ENCODE measurements around the gene SSBP2.
"Not testable (repeated sequence)": the region's sequence is repeated elsewhere in the genome, so short reads cannot be mapped to it uniquely, and the experiment has no call there.

The SSBP2 gene

GRCh38 chr5:81604193-81604592 is 146.7 kb downstream of the SSBP2 start:
- no peak for DNase-seq (ENCODE audit: low read depth in 3 of 3, low spot score in 1 of 3)

GRCh38 chr5:81601919-81602318 is 149.0 kb downstream of the SSBP2 start:
- DNase-seq (ENCODE audit: low read depth in 3 of 3, low spot score in 1 of 3): no peak

- DNase-seq (ENCODE audit: low read depth in 3 of 3, low spot score in 1 of 3): not testable (repeated sequence)
These were observed 158.8 kb downstream of the SSBP2 start for GRCh38 chr5:81592085-81592484.

GRCh38 chr5:81590498-81591384 is 160.2 kb downstream of the SSBP2 start:
- no peak for DNase-seq (ENCODE audit: low read depth in 3 of 3, low spot score in 1 of 3)

- DNase-seq (ENCODE audit: low read depth in 3 of 3, low spot score in 1 of 3): no peak
These were observed 171.5 kb downstream of the SSBP2 start for GRCh38 chr5:81579262-81579924.

- no peak for DNase-seq (ENCODE audit: low read depth in 3 of 3, low spot score in 1 of 3)
These were observed 173.8 kb downstream of the SSBP2 start for GRCh38 chr5:81577091-81577490.

GRCh38 chr5:81575924-81576323 is 175.0 kb downstream of the SSBP2 start:
- no peak for DNase-seq (ENCODE audit: low read depth in 3 of 3, low spot score in 1 of 3)

- no peak for DNase-seq (ENCODE audit: low read depth in 3 of 3, low spot score in 1 of 3)
These were observed 178.7 kb downstream of the SSBP2 start for GRCh38 chr5:81572201-81572600.

- DNase-seq (ENCODE audit: low read depth in 3 of 3, low spot score in 1 of 3): no peak
These were observed 192.7 kb downstream of the SSBP2 start for GRCh38 chr5:81558188-81558587.

- DNase-seq (ENCODE audit: low read depth in 3 of 3, low spot score in 1 of 3): no peak
These were observed 194.1 kb downstream of the SSBP2 start for GRCh38 chr5:81556809-81557208.

- DNase-seq (ENCODE audit: low read depth in 3 of 3, low spot score in 1 of 3): no peak
These were observed 195.0 kb downstream of the SSBP2 start for GRCh38 chr5:81555865-81556264.

GRCh38 chr5:81554647-81555046 is 196.2 kb downstream of the SSBP2 start:
- no peak for DNase-seq (ENCODE audit: low read depth in 3 of 3, low spot score in 1 of 3)

GRCh38 chr5:81553567-81554212 is 197.2 kb downstream of the SSBP2 start:
- no peak for DNase-seq (ENCODE audit: low read depth in 3 of 3, low spot score in 1 of 3)

- DNase-seq (ENCODE audit: low read depth in 3 of 3, low spot score in 1 of 3): no peak
These were observed 197.9 kb downstream of the SSBP2 start for GRCh38 chr5:81552852-81553566.

GRCh38 chr5:81549123-81549522 is 201.8 kb downstream of the SSBP2 start:
- no peak for DNase-seq (ENCODE audit: low read depth in 3 of 3, low spot score in 1 of 3)

GRCh38 chr5:81547001-81547400 is 203.9 kb downstream of the SSBP2 start:
- DNase-seq (ENCODE audit: low read depth in 3 of 3, low spot score in 1 of 3): no peak

GRCh38 chr5:81545911-81546310 is 205.0 kb downstream of the SSBP2 start:
- no peak for DNase-seq (ENCODE audit: low read depth in 3 of 3, low spot score in 1 of 3)

GRCh38 chr5:81544351-81545018 is 206.4 kb downstream of the SSBP2 start:
- no peak for DNase-seq (ENCODE audit: low read depth in 3 of 3, low spot score in 1 of 3)

- no peak for DNase-seq (ENCODE audit: low read depth in 3 of 3, low spot score in 1 of 3)
These were observed 208.7 kb downstream of the SSBP2 start for GRCh38 chr5:81542242-81542641.

- no peak for DNase-seq (ENCODE audit: low read depth in 3 of 3, low spot score in 1 of 3)
These were observed 212.9 kb downstream of the SSBP2 start for GRCh38 chr5:81537905-81538547.

All from stimulated activated CD4-positive, alpha-beta T cell treated with anti-CD3 and anti-CD28 coated beads, TNF-alpha, amount 100 ng/mL, for 1 hour (primary cell).